ENCODE results near the gene SHKBP1. TPM values are rescaled to one million over a fixed set of nuclear protein-coding genes. Genes with fewer than 3 reads are reported as not detected.

The SHKBP1 gene
- total RNA-seq, 1 experiment from 2014 or later: 92.9 TPM

GRCh38 chr19:40638327-40638726 is 61.7 kb downstream of the SHKBP1 start:
- Histone ChIP-seq H3K23ac (ENCODE audit: insufficient read length, low read depth, low read length) (no peak overlapping the region), H4K8ac (replicated peaks; ENCODE audit: insufficient read length, low read depth, low read length) (no peak overlapping the region), H2BK20ac (ENCODE audit: low read depth, low read length, poor library complexity, severe bottlenecking) (no peak overlapping the region), H2AK5ac (ENCODE audit: insufficient read length, low read length) (no peak overlapping the region), H2BK15ac (ENCODE audit: low read depth, low read length) (no peak overlapping the region), H3K27ac (ENCODE audit: insufficient read length, low read depth, low read length) (no peak overlapping the region), H4K20me1 (ENCODE audit: control insufficient read depth, insufficient read depth, insufficient read length) (no peaks in the 10 kb centered on the region), H3K14ac (ENCODE audit: insufficient read depth, low read length) (no peak overlapping the region), H3K18ac (ENCODE audit: insufficient read length, low read depth, low read length) (no peak overlapping the region), H3K79me2 (ENCODE audit: insufficient read depth, low read length) (no peaks in the 10 kb centered on the region), H2AFZ (ENCODE audit: low read length) (no peak overlapping the region), H3T11ph (ENCODE audit: low read length) (no peak overlapping the region), H3K56ac (ENCODE audit: insufficient read length, low read depth, low read length) (no peak overlapping the region), H3K4me1 (ENCODE audit: insufficient read depth, low read length) (peaks cover 3% of the 10 kb centered on the region; the same call in 1 of the 2 replicates), H2BK12ac (ENCODE audit: insufficient read length, low read depth, low read length) (no peak overlapping the region), H3K9me3 (ENCODE audit: control insufficient read depth, low read depth, low read length) (no peaks in the 10 kb centered on the region), H4K5ac (ENCODE audit: insufficient read length, low read depth, low read length) (no peak overlapping the region), H3K4me2 (ENCODE audit: insufficient read depth, insufficient read length, low read length) (no peak overlapping the region), H3K9ac (ENCODE audit: extremely low read depth, insufficient read length, low read length) (no peak overlapping the region), H3K4ac (ENCODE audit: low read depth, low read length) (no peak overlapping the region), H4K91ac (ENCODE audit: insufficient read length, low read depth, low read length) (no peak overlapping the region), H3K23me2 (ENCODE audit: insufficient read length, low read depth, low read length, poor library complexity, severe bottlenecking) (no peaks in the 10 kb centered on the region), H3K27me3 (ENCODE audit: insufficient read depth, low read length) (no peaks in the 10 kb centered on the region; the same call in 1 of the 2 replicates), H2BK5ac (ENCODE audit: insufficient read length, low read length) (no peak overlapping the region), H2BK120ac (ENCODE audit: low read depth, low read length, poor library complexity, severe bottlenecking) (no peak overlapping the region), H3K79me1 (ENCODE audit: insufficient read depth, low read depth, low read length, poor library complexity, severe bottlenecking) (no peaks in the 10 kb centered on the region)
- Mint-ChIP-seq H3K9me3 (no peaks in the 10 kb centered on the region; a peak in 1 of 5 replicates), H3K36me3 (ENCODE audit: insufficient read depth in 1 of 3, low read depth in 3 of 3) (no peaks in the 10 kb centered on the region), H3K4me3 (no peak overlapping the region; a peak in 1 of 5 replicates), H3K27ac (no peak overlapping the region; a peak in 1 of 7 replicates), H3K4me1 (peaks cover 16 to 17% of the 10 kb centered on the region in 2 experiments), H3K27me3 (ENCODE audit: low read depth) (peaks cover 34% of the 10 kb centered on the region)
- no peak for DNase-seq
- TF ChIP-seq, protein P1, sequence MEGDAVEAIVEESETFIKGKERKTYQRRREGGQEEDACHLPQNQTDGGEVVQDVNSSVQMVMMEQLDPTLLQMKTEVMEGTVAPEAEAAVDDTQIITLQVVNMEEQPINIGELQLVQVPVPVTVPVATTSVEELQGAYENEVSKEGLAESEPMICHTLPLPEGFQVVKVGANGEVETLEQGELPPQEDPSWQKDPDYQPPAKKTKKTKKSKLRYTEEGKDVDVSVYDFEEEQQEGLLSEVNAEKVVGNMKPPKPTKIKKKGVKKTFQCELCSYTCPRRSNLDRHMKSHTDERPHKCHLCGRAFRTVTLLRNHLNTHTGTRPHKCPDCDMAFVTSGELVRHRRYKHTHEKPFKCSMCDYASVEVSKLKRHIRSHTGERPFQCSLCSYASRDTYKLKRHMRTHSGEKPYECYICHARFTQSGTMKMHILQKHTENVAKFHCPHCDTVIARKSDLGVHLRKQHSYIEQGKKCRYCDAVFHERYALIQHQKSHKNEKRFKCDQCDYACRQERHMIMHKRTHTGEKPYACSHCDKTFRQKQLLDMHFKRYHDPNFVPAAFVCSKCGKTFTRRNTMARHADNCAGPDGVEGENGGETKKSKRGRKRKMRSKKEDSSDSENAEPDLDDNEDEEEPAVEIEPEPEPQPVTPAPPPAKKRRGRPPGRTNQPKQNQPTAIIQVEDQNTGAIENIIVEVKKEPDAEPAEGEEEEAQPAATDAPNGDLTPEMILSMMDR (conservative IDR thresholded peaks at IDR 0.05): no peak
- WGBS (ENCODE audit: extremely low coverage, insufficient read length, low lambda C conversion rate): no CpG with 5 or more reads among the region's 1 CpG
